Uterus (tissue), 4 donors: ENCODE data around the gene ZFR. TPM values are rescaled to one million over a fixed set of nuclear protein-coding genes. Genes with fewer than 3 reads are reported as not detected.

Experiments used
- DNase-seq, 2 donors: peaks; one replicate each; pipeline ENCODE4 v3.0.0-alpha.2; 2019 to 2020
- H3K27ac ChIP-seq, 2 donors: fragments of 200-600 bp; sonication (generic); 1 replicate in 1 of 2; 2 replicates in 1 of 2; pipeline ENCODE4 v1.5.1; 2016 to 2018
- H3K27me3 ChIP-seq, 2 donors: fragments of 200-600 bp; sonication (generic); one replicate each; pipeline ENCODE4 v1.5.1; 2018 to 2019; ENCODE audit warnings: control low read depth in 1 of 2
- H3K36me3 ChIP-seq, 2 donors: fragments of 200-600 bp; sonication (generic); one replicate each; pipeline ENCODE4 v1.5.1; 2019; ENCODE audit warnings: control low read depth in 1 of 2
- H3K4me1 ChIP-seq, 2 donors: fragments of 200-600 bp; sonication (generic); one replicate each; pipeline ENCODE4 v1.5.1; 2018 to 2019; ENCODE audit warnings: control low read depth in 1 of 2
- H3K4me3 ChIP-seq, 2 donors: fragments of 200-600 bp; sonication (generic); 1 replicate in 1 of 2; 2 replicates in 1 of 2; pipeline ENCODE4 v1.5.1; 2018 to 2019; ENCODE audit warnings: mild to moderate bottlenecking in 1 of 2
- H3K9me3 ChIP-seq, 2 donors: fragments of 200-600 bp; sonication (generic); one replicate each; pipeline ENCODE4 v1.5.1; 2019; ENCODE audit warnings: control low read depth in 1 of 2
- POLR2A ChIP-seq, 2 donors: fragments of 450-650 bp; IDR thresholded peaks; one replicate each; pipeline ENCODE4 v1.6.1; 2016; ENCODE audit warnings: antibody characterized with exemption in 2 of 2, mild to moderate bottlenecking in 1 of 2, moderate library complexity in 1 of 2
- intact Hi-C: fragments of 100-400 bp; cut with DNase I; formaldehyde crosslinking; loops from one replicate; pipeline ENCODE4 v1.15.1; 2023; ENCODE audit warnings: low total_unique reads
- total RNA-seq, 4 donors: library from RNA; depleted of rRNA in 3 of 4; stranded (reverse); fragments of >200 nt in 3 of 4; gene quantifications; one replicate each; pipeline versions ENCODE4 v1.1.0 to v1.2.4, GENCODE V29; 2014 to 2023
- TF ChIP-seq, protein P1 (sequence below), 4 experiments: fragments of 200-600 bp in 2 of 4; fragments of 450-650 bp in 2 of 4; sonication (generic) in 2 of 4; IDR thresholded peaks; one replicate each; pipeline ENCODE4 v1.5.1; 2016 to 2019; ENCODE audit warnings: antibody characterized with exemption in 4 of 4, mild to moderate bottlenecking in 2 of 4, moderate library complexity in 1 of 4
- donor health status: DM: yes; HTN: yes; CAD: no.

ZFR gene
- total RNA-seq, 4 donors from 2014 or later, result 54.1 to 108 (median 72.5) TPM

DNA sequence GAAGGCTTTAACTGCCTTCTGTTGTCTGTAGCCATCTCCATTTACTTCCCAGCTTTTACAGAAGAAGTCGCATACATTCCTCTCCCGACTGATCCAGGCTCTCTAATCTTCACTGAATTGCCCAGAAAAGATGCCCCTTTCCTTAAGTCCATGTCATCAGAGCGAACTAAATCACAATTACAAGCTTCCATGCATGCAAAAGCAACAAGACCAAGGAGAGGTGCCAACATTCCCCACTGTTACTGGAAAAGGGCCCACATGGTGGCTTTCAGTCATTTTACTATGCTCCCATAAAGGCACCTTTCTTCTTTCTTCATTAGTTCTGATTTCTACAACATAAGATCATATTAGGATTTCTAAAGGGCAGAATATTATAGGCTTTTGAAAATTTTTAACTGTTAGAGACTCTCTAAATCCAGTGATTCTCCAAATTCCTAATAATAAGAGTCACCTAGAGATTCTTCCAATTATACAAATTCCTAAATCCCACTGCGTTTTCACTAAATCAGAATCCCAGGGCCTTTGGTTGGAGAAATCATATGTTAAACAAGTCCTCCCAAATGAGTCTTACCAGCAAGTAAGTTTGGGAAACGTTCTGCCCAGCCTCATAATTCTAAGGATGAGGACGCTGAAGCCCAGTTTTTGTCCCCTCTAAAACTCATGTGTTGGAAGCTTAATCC, 17.0 kb upstream of the ZFR start:
- Histone ChIP-seq H3K4me3 (no peak overlapping the region), H3K27me3 (no peaks in the 10 kb centered on the region), H3K9me3 (no peaks in the 10 kb centered on the region), H3K36me3 (no peaks in the 10 kb centered on the region), H3K27ac (no peak overlapping the region), H3K4me1 (no peaks in the 10 kb centered on the region)
- intact Hi-C loops, result no loop called here
- no peak for TF ChIP-seq POLR2A (IDR thresholded peaks at IDR 0.05)
- TF ChIP-seq, protein P1, sequence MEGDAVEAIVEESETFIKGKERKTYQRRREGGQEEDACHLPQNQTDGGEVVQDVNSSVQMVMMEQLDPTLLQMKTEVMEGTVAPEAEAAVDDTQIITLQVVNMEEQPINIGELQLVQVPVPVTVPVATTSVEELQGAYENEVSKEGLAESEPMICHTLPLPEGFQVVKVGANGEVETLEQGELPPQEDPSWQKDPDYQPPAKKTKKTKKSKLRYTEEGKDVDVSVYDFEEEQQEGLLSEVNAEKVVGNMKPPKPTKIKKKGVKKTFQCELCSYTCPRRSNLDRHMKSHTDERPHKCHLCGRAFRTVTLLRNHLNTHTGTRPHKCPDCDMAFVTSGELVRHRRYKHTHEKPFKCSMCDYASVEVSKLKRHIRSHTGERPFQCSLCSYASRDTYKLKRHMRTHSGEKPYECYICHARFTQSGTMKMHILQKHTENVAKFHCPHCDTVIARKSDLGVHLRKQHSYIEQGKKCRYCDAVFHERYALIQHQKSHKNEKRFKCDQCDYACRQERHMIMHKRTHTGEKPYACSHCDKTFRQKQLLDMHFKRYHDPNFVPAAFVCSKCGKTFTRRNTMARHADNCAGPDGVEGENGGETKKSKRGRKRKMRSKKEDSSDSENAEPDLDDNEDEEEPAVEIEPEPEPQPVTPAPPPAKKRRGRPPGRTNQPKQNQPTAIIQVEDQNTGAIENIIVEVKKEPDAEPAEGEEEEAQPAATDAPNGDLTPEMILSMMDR (IDR thresholded peaks at IDR 0.05), result no peak
- DNase-seq, result no peak

GRCh38 chr5:32460702-32461101, 16.2 kb upstream of the ZFR start:
- Histone ChIP-seq H3K27me3 (no peaks in the 10 kb centered on the region), H3K36me3 (no peaks in the 10 kb centered on the region), H3K27ac (no peak overlapping the region), H3K4me3 (no peak overlapping the region), H3K4me1 (no peaks in the 10 kb centered on the region), H3K9me3 (no peaks in the 10 kb centered on the region)
- DNase-seq, result no peak
- no peak for TF ChIP-seq POLR2A (IDR thresholded peaks at IDR 0.05)
- TF ChIP-seq, protein P1 (IDR thresholded peaks at IDR 0.05), result no peak
- intact Hi-C loops, result no loop called here

- no peaks in the 10 kb centered on the region for H3K36me3 ChIP-seq
- TF ChIP-seq POLR2A (IDR thresholded peaks at IDR 0.05), result no peak
- TF ChIP-seq, protein P1 (IDR thresholded peaks at IDR 0.05), result no peak
- H3K9me3 ChIP-seq, result no peaks in the 10 kb centered on the region
- H3K27ac ChIP-seq, result no peak overlapping the region
- no peak overlapping the region for H3K4me3 ChIP-seq
- H3K4me1 ChIP-seq, result no peaks in the 10 kb centered on the region
- H3K27me3 ChIP-seq, result no peaks in the 10 kb centered on the region
- DNase-seq, result no peak
- intact Hi-C loops, result no loop called here
Observed at GRCh38 chr5:32458880-32459495, 14.4 kb upstream of the ZFR start.

DNA sequence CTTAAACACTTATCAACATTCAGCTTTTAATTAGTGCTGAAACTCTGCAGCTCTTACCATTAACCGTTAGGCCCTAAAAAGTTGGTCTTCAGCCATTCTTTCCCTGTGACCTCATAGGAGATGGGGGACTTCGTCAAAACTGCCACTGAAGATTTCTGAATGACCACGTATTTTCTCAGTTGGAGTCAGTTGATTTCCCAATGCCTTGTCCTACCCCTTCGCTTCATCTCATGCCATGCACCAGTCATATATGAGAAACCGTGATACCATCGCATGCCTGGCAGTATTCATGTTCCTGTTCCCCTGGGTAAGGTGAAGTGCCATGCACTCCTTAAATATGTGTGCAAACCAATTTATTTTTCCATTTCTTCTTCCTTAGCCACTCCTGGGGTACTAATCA, 10.8 kb upstream of the ZFR start:
- no peak for TF ChIP-seq POLR2A (IDR thresholded peaks at IDR 0.05)
- TF ChIP-seq, protein P1 (IDR thresholded peaks at IDR 0.05), result no peak
- no peak overlapping the region for H3K27ac ChIP-seq
- no peaks in the 10 kb centered on the region for H3K27me3 ChIP-seq
- no peak overlapping the region for H3K4me3 ChIP-seq
- no peaks in the 10 kb centered on the region for H3K36me3 ChIP-seq
- H3K9me3 ChIP-seq, result no peaks in the 10 kb centered on the region
- no peaks in the 10 kb centered on the region for H3K4me1 ChIP-seq
- DNase-seq, result no peak
- intact Hi-C loops, result no loop called here

DNA sequence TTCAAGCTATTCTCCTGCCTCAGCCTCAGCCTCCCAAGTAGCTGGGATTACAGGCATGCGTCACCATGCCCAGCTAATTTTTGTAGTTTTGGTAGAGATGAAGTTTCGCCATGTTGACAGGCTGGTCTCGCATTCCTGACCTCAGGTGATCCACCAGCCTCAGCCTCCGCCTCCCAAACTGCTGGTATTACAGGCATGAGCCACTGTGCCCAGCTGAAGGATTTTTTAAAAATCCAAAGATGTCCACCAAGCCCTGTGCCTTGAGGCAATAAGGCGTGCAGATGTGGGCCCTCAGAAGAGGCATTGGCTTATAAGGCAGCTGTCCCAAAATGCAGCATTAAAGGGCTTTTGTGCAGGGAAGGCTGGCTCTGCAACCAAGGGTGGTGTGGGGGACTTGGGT, 10.3 kb upstream of the ZFR start:
- intact Hi-C loops, result no loop called here
- no peak overlapping the region for H3K27ac ChIP-seq
- DNase-seq, result no peak
- no peak for TF ChIP-seq POLR2A (IDR thresholded peaks at IDR 0.05)
- TF ChIP-seq, protein P1 (IDR thresholded peaks at IDR 0.05), result no peak
- no peaks in the 10 kb centered on the region for H3K4me1 ChIP-seq
- H3K4me3 ChIP-seq, result no peak overlapping the region
- no peaks in the 10 kb centered on the region for H3K36me3 ChIP-seq
- H3K9me3 ChIP-seq, result no peaks in the 10 kb centered on the region
- no peaks in the 10 kb centered on the region for H3K27me3 ChIP-seq
